Right lobe of liver (tissue), 4 donors: Measurements from ENCODE around the gene POC1A.

ENCODE experiments used
- CTCF ChIP-seq, 4 donors: fragments of 200-600 bp in 3 of 4; fragments of 450-650 bp in 1 of 4; IDR thresholded peaks; one replicate each; pipeline versions ENCODE4 v1.5.1 to v1.8.0; 2016 to 2022; ENCODE audit warnings: antibody characterized with exemption in 4 of 4, mild to moderate bottlenecking in 2 of 4
- POLR2A ChIP-seq: fragments of 450-650 bp; IDR thresholded peaks from one replicate; pipeline ENCODE4 v1.6.1; 2017; ENCODE audit warnings: antibody characterized with exemption, mild to moderate bottlenecking
- donor health status: DM: no; HTN: no; CAD: no.
- donor health status: DM: no; HTN: no; CAD: no.
- donor health status: DM: no; HTN: yes; CAD: no.

GRCh38 chr3:52041118-52041731 lies 113.0 kb downstream of the POC1A start:
- no peak for TF ChIP-seq CTCF (IDR thresholded peaks at IDR 0.05)
- TF ChIP-seq POLR2A, result no peak
